GM12872 (cell line): Measurements from ENCODE around the gene TGIF1.

Source experiments
- TF ChIP-seq, protein P1 (sequence below): IDR thresholded peaks from 3 replicates; pipeline ENCODE4 v1.5.1; 2011; ENCODE audit warnings: low read depth, mild to moderate bottlenecking, low read length, moderate library complexity; ENCODE audit not compliant: insufficient read depth

Gene TGIF1

DNA sequence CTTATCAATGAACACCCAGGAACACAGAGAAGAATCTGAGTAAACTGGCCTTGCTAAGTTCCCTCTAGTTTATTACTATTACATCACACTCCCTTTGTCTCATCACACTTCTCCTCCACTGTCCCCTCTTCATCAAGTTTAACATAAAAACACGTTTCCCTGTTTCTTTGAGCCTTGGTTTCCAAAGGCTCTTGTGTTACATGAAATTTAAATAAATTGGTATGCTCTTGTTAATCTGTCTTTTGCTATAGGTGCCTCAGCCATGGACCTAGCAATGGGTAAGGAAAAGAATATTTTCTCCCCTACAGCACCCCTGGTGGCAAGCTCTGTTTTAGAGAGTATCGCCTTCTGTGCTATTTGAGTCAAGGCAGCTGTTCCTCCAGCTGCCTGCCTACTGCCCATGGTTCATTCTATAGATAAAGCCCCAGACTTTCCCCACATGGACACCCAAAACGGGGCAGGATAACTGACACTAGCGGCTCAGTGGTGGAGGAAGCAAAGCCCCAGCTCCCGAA, 31.8 kb downstream of the TGIF1 start:
- TF ChIP-seq, protein P1, sequence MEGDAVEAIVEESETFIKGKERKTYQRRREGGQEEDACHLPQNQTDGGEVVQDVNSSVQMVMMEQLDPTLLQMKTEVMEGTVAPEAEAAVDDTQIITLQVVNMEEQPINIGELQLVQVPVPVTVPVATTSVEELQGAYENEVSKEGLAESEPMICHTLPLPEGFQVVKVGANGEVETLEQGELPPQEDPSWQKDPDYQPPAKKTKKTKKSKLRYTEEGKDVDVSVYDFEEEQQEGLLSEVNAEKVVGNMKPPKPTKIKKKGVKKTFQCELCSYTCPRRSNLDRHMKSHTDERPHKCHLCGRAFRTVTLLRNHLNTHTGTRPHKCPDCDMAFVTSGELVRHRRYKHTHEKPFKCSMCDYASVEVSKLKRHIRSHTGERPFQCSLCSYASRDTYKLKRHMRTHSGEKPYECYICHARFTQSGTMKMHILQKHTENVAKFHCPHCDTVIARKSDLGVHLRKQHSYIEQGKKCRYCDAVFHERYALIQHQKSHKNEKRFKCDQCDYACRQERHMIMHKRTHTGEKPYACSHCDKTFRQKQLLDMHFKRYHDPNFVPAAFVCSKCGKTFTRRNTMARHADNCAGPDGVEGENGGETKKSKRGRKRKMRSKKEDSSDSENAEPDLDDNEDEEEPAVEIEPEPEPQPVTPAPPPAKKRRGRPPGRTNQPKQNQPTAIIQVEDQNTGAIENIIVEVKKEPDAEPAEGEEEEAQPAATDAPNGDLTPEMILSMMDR = peak; percentile 57

GRCh38 chr18:3482258-3482657, 32.3 kb downstream of the TGIF1 start:
- TF ChIP-seq, protein P1 = no peak

- TF ChIP-seq, protein P1 = no peak
Observed at GRCh38 chr18:3485153-3486149, 35.5 kb downstream of the TGIF1 start.

DNA sequence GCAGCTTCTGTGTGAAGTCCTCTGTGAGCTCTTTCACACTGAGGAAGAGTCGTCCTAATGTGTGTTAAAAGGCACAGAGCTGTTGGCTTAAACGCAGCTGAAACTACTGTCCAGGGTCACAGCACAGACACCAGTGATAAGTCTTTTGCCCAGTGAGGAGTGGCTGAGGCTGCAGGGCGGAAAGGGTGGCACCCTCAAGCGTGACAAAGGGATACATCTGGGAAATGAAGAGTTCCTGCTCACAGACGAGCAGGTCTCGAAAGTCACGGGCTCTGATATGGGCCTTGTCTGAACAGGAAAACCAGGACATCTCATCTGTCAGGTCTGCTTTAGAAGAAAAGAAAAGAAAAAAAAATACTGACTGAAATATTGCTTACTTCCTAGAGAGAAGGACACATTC, 36.5 kb downstream of the TGIF1 start:
- TF ChIP-seq, protein P1 = no peak

GRCh38 chr18:3489462-3489861, 39.5 kb downstream of the TGIF1 start:
- TF ChIP-seq, protein P1 = no peak

- TF ChIP-seq, protein P1 = no peak
Observed at GRCh38 chr18:3491981-3492555, 42.1 kb downstream of the TGIF1 start.

DNA sequence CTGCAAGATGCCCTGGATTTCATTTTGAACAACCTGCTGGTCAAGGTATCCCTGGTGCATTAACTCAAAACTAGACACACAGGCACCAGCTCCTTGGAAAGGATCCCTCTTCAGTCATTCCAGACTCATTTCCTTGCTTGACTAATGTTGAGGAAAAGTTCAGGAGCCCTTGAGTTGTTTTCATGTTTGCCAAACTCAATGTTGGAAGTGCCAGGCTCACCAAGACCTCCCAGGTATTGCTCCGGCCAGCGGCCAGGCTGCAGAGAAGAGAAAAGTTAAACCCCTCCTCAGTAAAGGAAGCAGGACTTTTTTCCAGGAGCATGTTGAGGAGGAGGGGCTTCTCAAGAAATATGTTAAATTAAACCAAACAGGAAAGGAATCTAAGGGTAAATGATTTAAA, 42.7 kb downstream of the TGIF1 start:
- TF ChIP-seq, protein P1 = no peak
